HEK293 (cell line): ENCODE measurements around the gene PHPT1.
"Not testable (repeated sequence)": the region's sequence is repeated elsewhere in the genome, so short reads cannot be mapped to it uniquely, and the experiment has no call there.

ENCODE experiments used
- CTCF ChIA-PET: fragments of 350-600 bp; formaldehyde crosslinking; extraction: SDS; loops from one replicate; lab custom pipeline; 2021; ENCODE audit warnings: antibody characterized with exemption; lab: Yijun Ruan, JAX
- POLR2A ChIA-PET: fragments of 300-600 bp; formaldehyde crosslinking; extraction: SDS; loops from one replicate; lab custom pipeline; 2020; ENCODE audit warnings: antibody characterized with exemption, inconsistent platforms; lab: Yijun Ruan, JAX
- H3K27ac ChIP-seq: fragments of 200-500 bp; sonication (Bioruptor generic); 2 replicates; pipeline ENCODE4 v1.5.1; 2014; ENCODE audit warnings: low read depth, low read length, control low read depth, inconsistent platforms; ENCODE audit errors: extremely low read depth
- H3K36me3 ChIP-seq, 2 experiments: fragments of 200-500 bp in 1 of 2; sonication (Bioruptor generic) in 1 of 2; 1 replicate in 1 of 2; 2 replicates in 1 of 2; pipeline ENCODE4 v1.5.1; 2014 to 2017; ENCODE audit warnings: inconsistent platforms in 2 of 2, low read length in 2 of 2; ENCODE audit not compliant: control insufficient read depth in 2 of 2, insufficient read depth in 1 of 2
- H3K4me1 ChIP-seq: fragments of 200-500 bp; sonication (Bioruptor generic); 2 replicates; pipeline ENCODE4 v1.5.1; 2014; ENCODE audit warnings: mild to moderate bottlenecking, low read length, inconsistent platforms; ENCODE audit not compliant: control insufficient read depth, insufficient read depth
- H3K4me3 ChIP-seq: 2 replicates; pipeline ENCODE4 v1.5.1; 2011; ENCODE audit warnings: low read depth, mild to moderate bottlenecking, control low read depth, low read length, moderate library complexity
- H3K9me3 ChIP-seq: fragments of 200-500 bp; sonication (Bioruptor generic); 2 replicates; pipeline ENCODE4 v1.5.1; 2014; ENCODE audit warnings: low read depth, low read length, inconsistent platforms; ENCODE audit not compliant: control insufficient read depth, insufficient read depth
- EGR2 ChIP-seq: fragments of 450-650 bp; formaldehyde crosslinking; IDR thresholded peaks from 2 replicates; pipeline ENCODE4 v1.5.1; 2016; ENCODE audit warnings: low read depth, missing biosample characterization, missing genetic modification characterization
- HOXA7 ChIP-seq: sonication (generic); formaldehyde crosslinking; IDR thresholded peaks from 2 replicates; pipeline ENCODE4 v1.8.1; 2022; ENCODE audit warnings: missing genetic modification reagents, borderline replicate concordance
- YY2 ChIP-seq: fragments of 450-650 bp; formaldehyde crosslinking; IDR thresholded peaks from 2 replicates; pipeline ENCODE4 v1.5.1; 2016; ENCODE audit warnings: missing biosample characterization, missing genetic modification characterization
- ZBTB1 ChIP-seq: fragments of 450-650 bp; formaldehyde crosslinking; IDR thresholded peaks from 2 replicates; pipeline ENCODE4 v1.5.1; 2016; ENCODE audit warnings: missing biosample characterization, missing genetic modification characterization
- ZBTB20 ChIP-seq: fragments of 450-650 bp; formaldehyde crosslinking; IDR thresholded peaks from 2 replicates; pipeline ENCODE4 v1.5.1; 2016; ENCODE audit warnings: missing biosample characterization, missing genetic modification characterization
- ZBTB21 ChIP-seq: fragments of 450-650 bp; formaldehyde crosslinking; IDR thresholded peaks from 2 replicates; pipeline ENCODE4 v1.5.1; 2017; ENCODE audit warnings: missing biosample characterization, missing genetic modification characterization
- ZBTB7A ChIP-seq: fragments of 450-650 bp; formaldehyde crosslinking; IDR thresholded peaks from 2 replicates; pipeline ENCODE4 v1.5.1; 2016; ENCODE audit warnings: low read depth, missing biosample characterization, missing genetic modification characterization
- ZFP41 ChIP-seq: fragments of 450-650 bp; formaldehyde crosslinking; IDR thresholded peaks from 2 replicates; pipeline ENCODE4 v1.5.1; 2016; ENCODE audit warnings: missing biosample characterization, missing genetic modification characterization, borderline replicate concordance
- ZNF174 ChIP-seq: fragments of 450-650 bp; formaldehyde crosslinking; IDR thresholded peaks from 2 replicates; pipeline ENCODE4 v1.5.0; 2017; ENCODE audit warnings: missing biosample characterization, mild to moderate bottlenecking, missing genetic modification characterization
- ZNF2 ChIP-seq: fragments of 450-650 bp; formaldehyde crosslinking; IDR thresholded peaks from 2 replicates; pipeline ENCODE4 v1.5.1; 2016; ENCODE audit warnings: missing biosample characterization, missing genetic modification characterization
- ZNF214 ChIP-seq: fragments of 450-650 bp; formaldehyde crosslinking; IDR thresholded peaks from 2 replicates; pipeline ENCODE4 v1.5.1; 2017; ENCODE audit warnings: missing biosample characterization, mild to moderate bottlenecking, missing genetic modification characterization, borderline replicate concordance
- ZNF311 ChIP-seq: fragments of 450-650 bp; formaldehyde crosslinking; IDR thresholded peaks from 2 replicates; pipeline ENCODE4 v1.5.1; 2017; ENCODE audit warnings: missing biosample characterization, missing genetic modification characterization, borderline replicate concordance
- ZNF341 ChIP-seq: fragments of 450-650 bp; formaldehyde crosslinking; IDR thresholded peaks from 2 replicates; pipeline ENCODE4; 2016; ENCODE audit warnings: low read depth, missing biosample characterization, missing genetic modification characterization
- ZNF37A ChIP-seq: fragments of 450-650 bp; IDR thresholded peaks from 2 replicates; pipeline ENCODE4 v1.5.1; 2018; ENCODE audit warnings: missing biosample characterization, missing genetic modification characterization
- ZNF394 ChIP-seq: fragments of 450-650 bp; formaldehyde crosslinking; IDR thresholded peaks from 2 replicates; pipeline ENCODE4 v1.5.1; 2016; ENCODE audit warnings: missing biosample characterization, missing genetic modification characterization, mild to moderate bottlenecking, moderate library complexity, borderline replicate concordance
- ZNF560 ChIP-seq: fragments of 450-650 bp; formaldehyde crosslinking; IDR thresholded peaks from 2 replicates; pipeline ENCODE4 v1.5.1; 2017; ENCODE audit warnings: missing biosample characterization, missing genetic modification characterization, borderline replicate concordance
- ZNF561 ChIP-seq: fragments of 450-650 bp; IDR thresholded peaks from 2 replicates; pipeline ENCODE4 v1.5.1; 2018; ENCODE audit warnings: missing biosample characterization, missing genetic modification characterization, borderline replicate concordance
- ZNF571 ChIP-seq: fragments of 450-650 bp; formaldehyde crosslinking; IDR thresholded peaks from 2 replicates; pipeline ENCODE4 v1.5.0; 2017; ENCODE audit warnings: missing biosample characterization, missing genetic modification characterization
- ZNF600 ChIP-seq: fragments of 450-650 bp; formaldehyde crosslinking; IDR thresholded peaks from 2 replicates; pipeline ENCODE4 v1.5.1; 2016; ENCODE audit warnings: missing biosample characterization, missing genetic modification characterization
- ZNF626 ChIP-seq: fragments of 450-650 bp; sonication (Bioruptor Pico); formaldehyde crosslinking; IDR thresholded peaks from 2 replicates; pipeline ENCODE4 v1.5.1; 2018; ENCODE audit warnings: missing biosample characterization, missing genetic modification characterization, inconsistent platforms
- ZSCAN30 ChIP-seq: fragments of 450-650 bp; IDR thresholded peaks from 2 replicates; pipeline ENCODE4 v1.5.1; 2018; ENCODE audit warnings: missing biosample characterization, mild to moderate bottlenecking, missing genetic modification characterization, moderate library complexity
- TF ChIP-seq, protein P1 (sequence below): fragments of 450-650 bp; formaldehyde crosslinking; IDR thresholded peaks from 2 replicates; pipeline ENCODE4 v1.5.1; 2016; ENCODE audit warnings: missing biosample characterization, missing genetic modification characterization
- TF ChIP-seq, protein P2 (sequence below): fragments of 450-650 bp; formaldehyde crosslinking; IDR thresholded peaks from 2 replicates; pipeline ENCODE4 v1.5.1; 2016; ENCODE audit warnings: missing biosample characterization, missing genetic modification characterization

The PHPT1 gene

DNA sequence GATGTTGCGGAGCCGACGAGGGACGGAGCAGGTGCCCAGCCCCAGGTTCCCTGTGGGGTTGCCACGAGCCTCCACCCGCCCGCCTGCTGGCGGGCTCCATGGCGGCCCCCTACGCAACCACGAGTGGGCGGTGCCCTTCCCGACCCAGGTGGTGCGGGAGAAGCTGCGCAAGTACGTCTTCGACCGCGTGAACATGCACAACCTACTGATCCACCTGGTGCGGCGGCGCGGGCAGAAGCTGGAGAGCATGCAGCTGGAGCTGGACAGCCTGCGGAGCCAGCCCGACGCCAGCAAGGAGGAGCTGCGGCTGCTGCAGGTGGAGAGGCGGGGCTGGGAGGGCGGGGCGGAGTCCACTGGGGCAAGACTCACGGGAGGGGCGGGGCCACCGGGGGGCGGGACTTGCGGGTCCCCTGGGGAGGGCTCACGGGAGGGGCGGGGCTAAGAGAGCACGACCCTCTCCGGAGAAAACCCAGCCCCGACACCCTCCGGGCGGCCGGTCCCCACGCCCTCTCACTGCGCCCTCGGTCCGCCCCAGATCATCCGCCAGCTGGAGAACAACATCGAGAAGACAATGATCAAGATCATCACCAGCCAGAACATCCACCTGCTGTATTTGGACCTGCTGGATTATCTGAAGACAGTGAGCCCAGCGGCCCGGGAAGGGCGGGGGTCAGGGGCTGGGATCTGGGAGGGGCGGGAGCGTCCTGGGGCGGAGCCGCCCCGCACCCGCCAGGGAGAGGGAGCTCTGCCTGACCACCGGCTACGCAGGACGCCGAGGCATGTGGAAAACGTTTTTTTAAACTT lies 49.2 kb upstream of the PHPT1 start (continued):
- TF ChIP-seq, protein P1, sequence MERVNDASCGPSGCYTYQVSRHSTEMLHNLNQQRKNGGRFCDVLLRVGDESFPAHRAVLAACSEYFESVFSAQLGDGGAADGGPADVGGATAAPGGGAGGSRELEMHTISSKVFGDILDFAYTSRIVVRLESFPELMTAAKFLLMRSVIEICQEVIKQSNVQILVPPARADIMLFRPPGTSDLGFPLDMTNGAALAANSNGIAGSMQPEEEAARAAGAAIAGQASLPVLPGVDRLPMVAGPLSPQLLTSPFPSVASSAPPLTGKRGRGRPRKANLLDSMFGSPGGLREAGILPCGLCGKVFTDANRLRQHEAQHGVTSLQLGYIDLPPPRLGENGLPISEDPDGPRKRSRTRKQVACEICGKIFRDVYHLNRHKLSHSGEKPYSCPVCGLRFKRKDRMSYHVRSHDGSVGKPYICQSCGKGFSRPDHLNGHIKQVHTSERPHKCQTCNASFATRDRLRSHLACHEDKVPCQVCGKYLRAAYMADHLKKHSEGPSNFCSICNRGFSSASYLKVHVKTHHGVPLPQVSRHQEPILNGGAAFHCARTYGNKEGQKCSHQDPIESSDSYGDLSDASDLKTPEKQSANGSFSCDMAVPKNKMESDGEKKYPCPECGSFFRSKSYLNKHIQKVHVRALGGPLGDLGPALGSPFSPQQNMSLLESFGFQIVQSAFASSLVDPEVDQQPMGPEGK (tag by site-specific recombination) = peak; percentile 90
- TF ChIP-seq ZNF174 (tag by site-specific recombination) (no peak), ZBTB7A (tag by site-specific recombination) (0 out of 2 replicates have a peak, but pooled peaks have one; percentile 11), ZBTB20 (no peak; the same call in 1 of the 2 replicates)

GRCh38 chr9:136802321-136802720 lies 46.9 kb upstream of the PHPT1 start:
- ChIA-PET CTCF (interaction anchor here (0.8 to 3.0 kb wide), 3 partner anchors 10 to 41 kb away, joined by 3 to 18 read pairs (median 5); no protein-coding TSS in a partner anchor), POLR2A (interaction anchor here (0.7 to 1.1 kb wide), 3 partner anchors 12 to 86 kb away, joined by 3 read pairs; no protein-coding TSS in a partner anchor)
- H3K36me3 ChIP-seq = peaks cover 0 to 12% of the 10 kb centered on the region in 2 experiments; a peak in 1 of 3 replicates
- no peak overlapping the region for H3K27ac ChIP-seq
- TF ChIP-seq EGR2 (tag by site-specific recombination) = no peak
- no peak for TF ChIP-seq ZNF626
- no peak for TF ChIP-seq ZNF560
- no peak for TF ChIP-seq YY2 (tag by site-specific recombination)
- TF ChIP-seq ZNF37A (tag by site-specific recombination) = no peak
- TF ChIP-seq ZBTB1 (tag by site-specific recombination) = no peak
- no peak for TF ChIP-seq ZNF2 (tag by site-specific recombination)
- TF ChIP-seq ZNF571 (tag by site-specific recombination) = no peak
- no peak for TF ChIP-seq ZNF214
- no peak for TF ChIP-seq ZFP41
- no peak for TF ChIP-seq HOXA7 (CRISPR knock-in tag)
- H3K4me1 ChIP-seq = peaks cover 9% of the 10 kb centered on the region
- no peak overlapping the region for H3K4me3 ChIP-seq
- no peaks in the 10 kb centered on the region for H3K9me3 ChIP-seq

DNA sequence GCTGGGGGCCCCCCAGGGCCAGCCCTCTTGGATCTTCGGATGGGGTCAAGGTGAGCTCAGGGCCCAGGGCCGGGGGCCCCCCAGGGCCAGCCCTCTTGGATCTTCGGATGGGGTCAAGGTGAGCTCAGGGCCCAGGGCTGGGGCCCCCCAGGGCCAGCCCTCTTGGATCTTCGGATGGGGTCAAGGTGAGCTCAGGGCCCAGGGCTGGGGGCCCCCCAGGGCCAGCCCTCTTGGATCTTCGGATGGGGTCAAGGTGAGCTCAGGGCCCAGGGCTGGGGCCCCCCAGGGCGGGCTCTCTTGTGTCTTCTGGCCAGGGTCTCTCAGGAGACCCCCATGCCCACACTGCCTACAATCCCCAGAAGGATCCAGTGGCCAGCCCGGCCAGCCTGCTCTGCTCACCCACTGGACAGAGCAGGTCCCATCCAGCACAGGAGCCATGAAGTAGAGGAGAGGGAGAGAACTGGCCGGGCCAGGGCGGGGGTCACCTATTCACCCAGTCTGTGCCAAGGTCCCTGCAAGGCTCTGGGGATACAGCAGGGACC lies 46.1 kb upstream of the PHPT1 start:
- not testable (repeated sequence) for H3K27ac ChIP-seq, H3K4me1 ChIP-seq, H3K4me3 ChIP-seq, H3K9me3 ChIP-seq
- H3K36me3 ChIP-seq = peaks cover 0 to 12% of the 10 kb centered on the region in 2 experiments; a peak in 1 of 3 replicates
- ChIA-PET POLR2A (interaction anchor here (0.6 to 0.7 kb wide), 3 partner anchors 24 to 87 kb away, joined by 3 read pairs; no protein-coding TSS in a partner anchor), CTCF (interaction anchor here (1.6 to 3.0 kb wide), 2 partner anchors 10 to 41 kb away, joined by 5 to 18 read pairs; no protein-coding TSS in a partner anchor)

GRCh38 chr9:136803551-136804508 lies 45.4 kb upstream of the PHPT1 start:
- ChIA-PET CTCF (interaction anchor here (1.5 kb wide), 1 partner anchor 12 kb away, joined by 5 read pairs; no protein-coding TSS in a partner anchor), POLR2A (interaction anchor here (0.6 kb wide), 1 partner anchor 72 kb away, joined by 3 read pairs; no protein-coding TSS in a partner anchor)
- H3K27ac ChIP-seq = no peak overlapping the region
- TF ChIP-seq ZNF394 (tag by site-specific recombination) (no peak), ZSCAN30 (tag by site-specific recombination) (no peak), ZNF600 (tag by site-specific recombination) (no peak), ZNF311 (tag by site-specific recombination) (no peak), ZBTB1 (tag by site-specific recombination) (no peak), ZBTB21 (no peak), ZNF341 (tag by site-specific recombination) (no peak), ZNF561 (no peak)
- TF ChIP-seq, protein P2, sequence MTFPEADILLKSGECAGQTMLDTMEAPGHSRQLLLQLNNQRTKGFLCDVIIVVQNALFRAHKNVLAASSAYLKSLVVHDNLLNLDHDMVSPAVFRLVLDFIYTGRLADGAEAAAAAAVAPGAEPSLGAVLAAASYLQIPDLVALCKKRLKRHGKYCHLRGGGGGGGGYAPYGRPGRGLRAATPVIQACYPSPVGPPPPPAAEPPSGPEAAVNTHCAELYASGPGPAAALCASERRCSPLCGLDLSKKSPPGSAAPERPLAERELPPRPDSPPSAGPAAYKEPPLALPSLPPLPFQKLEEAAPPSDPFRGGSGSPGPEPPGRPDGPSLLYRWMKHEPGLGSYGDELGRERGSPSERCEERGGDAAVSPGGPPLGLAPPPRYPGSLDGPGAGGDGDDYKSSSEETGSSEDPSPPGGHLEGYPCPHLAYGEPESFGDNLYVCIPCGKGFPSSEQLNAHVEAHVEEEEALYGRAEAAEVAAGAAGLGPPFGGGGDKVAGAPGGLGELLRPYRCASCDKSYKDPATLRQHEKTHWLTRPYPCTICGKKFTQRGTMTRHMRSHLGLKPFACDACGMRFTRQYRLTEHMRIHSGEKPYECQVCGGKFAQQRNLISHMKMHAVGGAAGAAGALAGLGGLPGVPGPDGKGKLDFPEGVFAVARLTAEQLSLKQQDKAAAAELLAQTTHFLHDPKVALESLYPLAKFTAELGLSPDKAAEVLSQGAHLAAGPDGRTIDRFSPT (tag by site-specific recombination) = peak; percentile 42

More at GRCh38 chr9:136803551-136804508, 45.4 kb upstream of the PHPT1 start:
- H3K4me1 ChIP-seq = peaks cover 9% of the 10 kb centered on the region
- H3K36me3 ChIP-seq = peaks cover 0 to 12% of the 10 kb centered on the region in 2 experiments; a peak in 1 of 3 replicates
- H3K4me3 ChIP-seq = no peak overlapping the region
- no peaks in the 10 kb centered on the region for H3K9me3 ChIP-seq
